ENCODE results near the gene NR2C2AP.
"Not testable (repeated sequence)": the region's sequence is repeated elsewhere in the genome, so short reads cannot be mapped to it uniquely, and the experiment has no call there.

The NR2C2AP gene

DNA sequence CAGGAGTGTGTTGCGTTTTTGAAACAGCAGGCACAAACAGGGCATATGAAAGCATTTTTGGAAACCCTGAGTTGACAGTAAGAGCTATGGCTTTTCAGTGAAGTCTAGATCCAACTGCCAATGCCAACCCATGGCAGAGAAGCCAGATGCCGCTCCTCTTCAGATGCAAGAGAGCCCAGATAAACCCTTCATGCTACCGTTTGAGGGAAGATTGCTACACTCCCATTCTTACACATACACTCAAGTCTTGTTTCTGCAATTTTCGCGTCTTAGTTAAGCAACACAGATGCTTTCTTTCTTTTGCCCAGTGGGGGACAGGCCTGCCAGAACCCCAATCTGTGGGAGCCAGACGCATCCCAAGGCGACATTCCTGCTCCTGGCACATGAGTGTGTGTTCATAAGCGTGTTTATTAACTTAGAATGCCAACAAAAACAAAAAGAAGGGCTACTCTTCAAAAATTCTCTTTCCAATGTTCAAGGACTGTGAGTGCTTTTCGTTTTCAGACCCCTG, 21.7 kb downstream of the NR2C2AP start:
- no peak for DNase-seq (ENCODE audit: low read depth in 2 of 2)

DNA sequence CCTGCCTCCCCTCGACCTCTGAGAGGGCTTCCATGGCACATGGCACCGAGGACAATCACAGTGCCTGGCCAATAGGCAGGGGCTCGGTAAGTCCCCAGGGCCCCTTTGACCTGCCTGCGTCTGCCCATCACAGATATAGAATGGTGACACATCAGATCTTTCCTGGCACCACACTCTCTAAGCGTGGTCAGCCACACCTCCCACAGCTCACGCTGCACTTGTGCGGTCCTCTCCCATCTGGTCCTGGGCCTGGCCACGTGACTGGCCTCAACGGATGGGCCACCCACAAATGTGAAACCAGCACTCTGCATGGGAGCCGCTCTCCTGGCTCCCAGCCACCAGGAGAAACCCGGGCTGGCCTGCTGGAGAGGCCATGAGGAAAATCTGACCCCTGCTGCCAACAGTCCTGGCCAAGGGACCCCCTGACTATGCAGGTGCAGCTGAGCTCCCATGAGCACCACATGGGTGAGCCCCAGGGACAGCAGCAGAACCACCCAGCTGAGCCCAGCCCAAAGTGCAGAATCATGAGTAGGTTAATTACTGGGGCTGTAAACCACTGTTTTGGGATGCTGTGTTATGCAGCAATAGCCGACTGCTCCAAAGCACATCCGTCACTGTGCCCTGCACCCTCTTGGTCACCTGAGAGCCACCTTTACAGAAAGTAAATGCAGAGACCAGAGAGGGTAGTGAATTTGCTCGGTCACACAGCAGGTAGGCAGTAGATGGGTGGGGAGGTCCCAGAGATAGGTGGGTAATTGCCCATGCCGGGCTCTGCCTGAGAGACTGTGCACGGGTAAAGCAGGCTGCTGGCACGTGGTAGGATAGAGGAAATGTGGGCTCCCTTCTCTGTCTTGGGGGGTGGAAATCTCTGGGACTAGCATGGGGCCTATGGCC, 23.4 kb downstream of the NR2C2AP start:
- no peak for DNase-seq (ENCODE audit: low read depth in 2 of 2)

GRCh38 chr19:19176950-19177349, 26.3 kb downstream of the NR2C2AP start:
- no peak for DNase-seq (ENCODE audit: low read depth in 2 of 2)

DNA sequence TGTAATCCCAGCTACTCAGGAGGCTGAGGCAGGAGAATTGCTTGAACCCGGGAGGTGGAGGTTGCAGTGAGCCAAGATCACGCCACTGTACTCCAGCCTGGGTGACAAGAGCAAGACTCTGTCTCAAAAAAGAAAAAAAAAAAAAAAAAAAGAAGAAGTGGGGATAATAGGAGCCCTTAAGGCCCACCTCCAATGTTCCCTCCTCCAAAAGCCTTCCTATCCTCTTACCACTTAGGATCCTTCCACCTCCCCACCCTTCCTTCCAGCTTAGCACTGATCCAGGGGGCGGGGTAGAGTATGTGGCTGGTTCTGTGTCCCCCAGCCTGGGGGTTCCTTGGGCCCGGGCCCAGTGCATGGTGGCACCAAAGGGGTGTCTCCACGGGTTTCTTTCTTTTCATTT, 30.0 kb downstream of the NR2C2AP start:
- DNase-seq (ENCODE audit: low read depth in 2 of 2) = not testable (repeated sequence)

GRCh38 chr19:19171821-19172532, 31.2 kb downstream of the NR2C2AP start:
- no peak for DNase-seq (ENCODE audit: low read depth in 2 of 2)

DNA sequence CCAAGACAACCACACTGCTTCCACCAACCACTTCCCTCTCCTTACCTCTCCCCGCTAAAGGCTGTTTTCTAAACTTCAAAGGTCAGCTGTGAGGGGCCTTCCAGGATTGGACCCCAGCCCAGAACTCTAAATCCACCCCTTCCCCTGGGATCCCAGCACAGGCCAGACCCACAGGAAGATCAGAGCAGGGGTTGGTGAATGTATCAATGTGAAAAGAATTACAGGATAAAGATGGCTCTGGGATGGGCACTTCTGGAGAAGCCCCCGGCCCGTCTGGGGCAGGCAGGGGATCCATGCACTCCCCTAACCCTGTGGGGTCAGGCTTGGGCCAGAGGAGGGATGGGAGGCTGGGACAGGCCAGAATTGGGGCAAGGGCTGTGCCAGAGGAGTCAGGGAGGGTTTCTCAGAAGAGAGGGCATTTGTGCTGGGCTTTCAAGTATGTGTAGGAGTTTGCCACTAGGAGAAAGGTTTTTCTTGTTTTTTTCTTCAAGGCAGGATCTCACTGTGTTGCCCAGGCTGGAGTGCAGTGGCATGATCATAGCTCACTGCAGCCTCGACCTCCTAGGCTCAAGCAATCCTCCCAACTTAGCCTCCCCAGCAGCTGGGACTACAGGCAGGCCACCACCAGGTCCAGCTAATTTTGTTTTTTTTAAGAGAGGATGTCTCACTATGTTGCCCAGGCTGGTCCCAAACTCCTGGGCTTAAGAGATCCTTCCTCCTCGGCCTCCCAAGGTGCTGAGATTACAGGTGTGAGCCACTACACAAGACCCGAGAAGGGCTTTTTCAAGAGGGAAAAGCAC, 32.1 kb downstream of the NR2C2AP start:
- no peak for DNase-seq (ENCODE audit: low read depth in 2 of 2)

GRCh38 chr19:19170053-19170872, 33.0 kb downstream of the NR2C2AP start, which contains the start of gene MEF2B:
Gene MEF2B (minus strand): TSS chr19:19170263. CDS start chr19:19150735, 19,528 bp downstream.
- peak; percentile 39 to 46 for DNase-seq (ENCODE audit: low read depth in 2 of 2)

- DNase-seq (ENCODE audit: low read depth in 2 of 2) = no peak
Measured at GRCh38 chr19:19169236-19170052, 33.8 kb downstream of the NR2C2AP start.

DNA sequence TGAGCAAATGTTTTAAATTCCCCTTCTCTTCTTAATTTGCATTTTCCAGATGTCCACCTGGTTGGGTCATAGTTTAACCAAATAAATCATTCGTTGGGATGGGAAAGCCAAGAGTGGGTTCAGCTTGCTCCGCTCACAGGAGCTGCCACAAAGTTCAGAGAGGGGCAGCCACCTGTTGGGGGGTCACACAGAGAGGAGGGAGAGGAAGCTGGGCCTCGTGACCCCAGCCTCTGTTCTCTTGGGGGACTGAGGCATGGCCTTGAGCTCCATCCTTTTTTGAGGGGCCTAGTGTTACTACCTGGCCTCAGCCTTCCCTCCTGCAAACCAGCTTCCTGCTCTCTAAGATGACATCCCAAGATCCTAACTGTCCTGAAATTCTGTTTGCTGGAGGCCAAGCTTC, 35.6 kb downstream of the NR2C2AP start:
- no peak for DNase-seq (ENCODE audit: low read depth in 2 of 2)

GRCh38 chr19:19165396-19165795, 37.8 kb downstream of the NR2C2AP start:
- DNase-seq (ENCODE audit: low read depth in 2 of 2) = no peak

GRCh38 chr19:19162495-19162894, 40.7 kb downstream of the NR2C2AP start:
- DNase-seq (ENCODE audit: low read depth in 2 of 2) = no peak

- no peak for DNase-seq (ENCODE audit: low read depth in 2 of 2)
Measured at GRCh38 chr19:19160461-19161035, 42.7 kb downstream of the NR2C2AP start.

DNA sequence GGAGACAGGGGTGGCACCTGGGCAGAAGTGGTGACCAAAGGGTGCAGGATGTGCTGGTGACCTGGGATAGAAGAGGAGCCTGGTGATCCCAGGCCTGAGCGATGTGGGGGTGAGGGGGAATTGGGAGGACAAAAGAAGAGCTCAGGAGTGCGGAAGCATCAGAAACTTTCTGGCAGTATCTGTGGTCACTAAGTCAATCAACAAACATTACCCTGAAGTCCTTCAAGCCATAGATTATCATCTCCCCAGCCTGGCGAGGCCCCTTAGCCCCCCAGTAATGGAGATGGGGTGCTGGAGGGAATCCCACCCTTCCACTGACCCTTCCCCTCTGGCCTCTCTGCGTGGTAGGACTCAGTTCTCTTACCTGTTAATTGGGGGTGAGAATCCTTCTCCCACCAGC, 43.7 kb downstream of the NR2C2AP start:
- DNase-seq (ENCODE audit: low read depth in 2 of 2) = no peak

GRCh38 chr19:19157808-19158207, 45.4 kb downstream of the NR2C2AP start:
- DNase-seq (ENCODE audit: low read depth in 2 of 2) = no peak

DNA sequence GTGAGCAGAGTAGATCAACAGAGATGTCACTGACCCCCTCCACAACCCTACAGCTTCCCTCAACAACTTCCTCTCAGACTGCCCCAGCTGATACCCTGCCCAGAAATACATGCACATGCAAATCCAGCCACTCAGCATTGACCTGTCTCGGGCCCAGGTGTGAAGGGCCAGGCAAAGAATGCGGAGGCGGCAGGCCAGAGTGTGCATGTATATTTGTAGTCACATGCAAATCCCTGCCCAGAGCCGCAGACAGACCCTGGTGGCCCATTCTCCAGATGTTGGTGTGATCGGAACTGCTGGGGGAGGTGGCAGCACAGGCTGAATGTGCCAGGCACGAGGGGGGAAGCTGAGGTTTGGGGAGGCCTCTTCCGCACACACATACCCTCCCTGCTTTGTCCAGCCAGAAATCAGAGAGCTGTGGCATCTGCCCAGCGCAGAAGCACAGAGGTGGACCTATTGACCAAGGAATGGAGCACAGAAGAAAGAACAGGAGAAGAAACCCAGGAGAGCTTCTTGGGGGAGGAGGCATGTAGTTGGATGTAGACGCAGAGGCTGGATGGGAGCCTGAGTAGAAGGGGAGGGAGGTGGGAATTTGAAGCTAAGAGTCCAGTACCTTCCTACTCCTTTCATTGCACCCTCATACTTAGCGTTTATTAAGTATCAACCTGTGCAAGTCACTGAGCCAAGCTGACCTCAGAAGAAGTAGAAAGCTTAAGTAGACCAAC, 47.6 kb downstream of the NR2C2AP start:
- no peak for DNase-seq (ENCODE audit: low read depth in 2 of 2)

GRCh38 chr19:19154768-19155494, 48.3 kb downstream of the NR2C2AP start:
- DNase-seq (ENCODE audit: low read depth in 2 of 2) = no peak

- no peak for DNase-seq (ENCODE audit: low read depth in 2 of 2)
Measured at GRCh38 chr19:19152668-19153384, 50.4 kb downstream of the NR2C2AP start.

DNA sequence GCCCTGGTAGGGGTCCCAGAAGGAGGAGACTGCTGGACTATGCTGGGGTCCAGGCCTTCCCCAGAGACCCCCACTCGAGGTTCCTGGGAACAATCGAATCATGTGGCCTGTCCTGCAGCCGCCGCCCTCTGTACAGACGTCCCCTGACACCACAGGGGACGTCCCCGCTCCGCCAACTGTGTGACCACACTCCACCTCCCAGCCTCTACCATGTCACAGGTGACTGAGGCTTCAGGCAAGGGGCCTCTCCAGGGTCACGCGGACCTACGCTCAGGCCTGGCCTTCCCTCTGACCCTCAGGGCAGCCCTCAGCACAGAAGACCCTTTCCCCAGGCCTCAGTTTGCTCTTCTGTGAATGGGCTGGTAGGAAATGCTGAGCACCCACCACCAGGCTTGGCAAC, 51.8 kb downstream of the NR2C2AP start:
- no peak for DNase-seq (ENCODE audit: low read depth in 2 of 2)

Data from activated CD8-positive, alpha-beta memory T cell treated with anti-CD3 and anti-CD28 coated beads for 4 hours (primary cell).